Endothelial cell of umbilical vein (primary cell): ENCODE measurements around the gene SGPL1.

Source experiments
- CTCF ChIP-seq, 2 donors: IDR thresholded peaks; 1 replicate in 1 of 2; 2 replicates in 1 of 2; pipeline ENCODE4 v1.5.1; 2011; ENCODE audit warnings: low read length in 2 of 2, mild to moderate bottlenecking in 2 of 2, moderate library complexity in 2 of 2, control low read depth in 1 of 2, inconsistent platforms in 1 of 2, low read depth in 1 of 2; ENCODE audit not compliant: insufficient read depth in 1 of 2; ENCODE audit errors: extremely low read depth in 1 of 2
- FOS ChIP-seq: IDR thresholded peaks from 2 replicates; pipeline ENCODE4 v1.6.1; 2011; ENCODE audit warnings: mild to moderate bottlenecking, low read length, moderate library complexity, borderline replicate concordance; ENCODE audit not compliant: insufficient read depth

- TF ChIP-seq FOS (no peak), CTCF (IDR thresholded peaks at IDR 0.05; ENCODE audit: extremely low read depth in 1 of 2, insufficient read depth in 1 of 2, low read depth in 1 of 2, low read length in 2 of 2) (no peak)
Measured at GRCh38 chr10:70885481-70885880, 69.7 kb downstream of the SGPL1 start.
